ENCODE measurements around the gene COL2A1.

COL2A1 gene

DNA sequence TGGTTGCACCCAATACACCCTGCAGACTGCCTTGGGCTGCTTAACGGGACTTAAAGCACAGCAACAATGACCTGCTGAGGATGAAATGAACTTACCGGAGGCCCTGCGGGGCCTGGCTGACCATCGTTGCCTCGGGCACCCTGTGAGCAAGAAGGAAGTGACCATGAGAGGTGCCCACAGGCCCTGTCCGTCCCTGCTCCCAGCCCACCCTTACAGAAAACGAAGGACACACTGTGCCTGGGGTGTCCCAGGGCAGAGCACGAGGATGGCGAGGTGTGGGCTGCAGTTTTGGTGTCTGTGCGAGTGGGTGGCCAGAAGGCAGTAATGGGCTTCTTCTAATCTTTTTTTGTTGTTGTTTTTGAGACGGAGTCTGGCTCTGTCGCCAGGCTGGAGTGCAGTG is 14.6 kb downstream of the COL2A1 start:
- no peak for DNase-seq (ENCODE audit: low read depth)

DNA sequence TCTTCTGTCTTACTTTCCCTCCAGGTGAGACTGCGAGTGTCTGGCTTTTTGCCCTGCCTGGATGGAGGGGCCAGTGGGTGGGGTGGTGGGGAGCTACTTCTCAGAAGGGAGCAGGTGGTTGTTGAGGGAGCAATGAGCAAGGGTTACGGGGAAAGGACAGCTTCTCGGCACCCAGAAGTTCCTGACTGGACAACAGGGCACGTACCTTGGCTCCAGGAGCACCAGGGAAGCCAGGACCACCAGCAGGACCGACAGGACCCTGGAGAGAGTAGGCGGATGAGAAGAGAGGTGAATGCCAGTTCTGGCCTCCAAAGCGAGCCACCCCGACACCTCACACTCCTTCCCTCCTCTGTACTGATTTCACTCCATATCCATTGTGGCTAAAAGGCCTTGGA is 15.3 kb downstream of the COL2A1 start:
- DNase-seq (ENCODE audit: low read depth) = no peak

DNA sequence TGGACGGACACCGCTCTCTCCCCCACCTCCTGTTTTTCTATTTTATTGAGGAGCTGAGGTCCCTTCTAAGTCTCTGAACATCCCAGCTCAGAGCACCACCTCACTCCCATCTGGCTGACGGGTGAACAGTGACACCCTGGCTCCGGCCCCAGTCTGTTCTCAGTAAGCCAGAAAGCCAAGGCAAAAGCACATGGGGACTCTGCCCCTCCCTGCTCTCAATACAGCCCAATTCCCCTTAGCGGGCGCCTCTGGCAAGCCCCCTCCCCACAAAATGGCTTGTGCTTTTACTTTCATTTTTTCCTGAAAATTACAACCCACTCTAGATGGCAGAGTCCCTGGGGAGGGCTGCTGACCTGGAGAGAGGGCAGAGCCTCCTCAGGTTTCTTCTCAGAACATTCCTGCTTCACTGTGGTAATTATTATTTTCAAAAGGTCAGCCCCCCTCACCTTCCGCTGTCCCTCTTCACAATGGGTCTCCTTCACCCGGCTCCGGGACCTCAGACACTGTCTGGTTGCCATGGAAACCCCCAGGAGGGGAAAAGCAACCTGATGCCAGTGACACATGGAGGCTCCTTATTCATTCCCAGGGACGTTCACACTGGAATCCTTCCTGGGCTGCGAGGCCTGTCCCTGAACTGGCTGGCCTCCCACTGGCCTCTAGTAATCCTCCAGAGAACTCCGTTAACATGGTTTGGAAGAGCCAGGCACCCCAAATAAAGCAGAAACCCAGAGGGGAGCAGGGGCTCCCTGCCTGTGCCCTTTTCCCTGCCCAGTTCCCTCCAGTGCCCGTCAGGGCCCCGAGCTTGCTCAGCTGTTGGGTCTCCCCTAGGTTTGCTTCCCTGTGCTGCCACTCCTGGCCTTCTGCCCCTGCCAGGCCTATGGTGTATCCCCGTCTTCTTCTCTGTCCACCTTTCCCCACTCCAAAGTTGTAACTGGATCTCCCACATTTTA is 15.9 kb downstream of the COL2A1 start:
- DNase-seq (ENCODE audit: low read depth) = no peak

DNA sequence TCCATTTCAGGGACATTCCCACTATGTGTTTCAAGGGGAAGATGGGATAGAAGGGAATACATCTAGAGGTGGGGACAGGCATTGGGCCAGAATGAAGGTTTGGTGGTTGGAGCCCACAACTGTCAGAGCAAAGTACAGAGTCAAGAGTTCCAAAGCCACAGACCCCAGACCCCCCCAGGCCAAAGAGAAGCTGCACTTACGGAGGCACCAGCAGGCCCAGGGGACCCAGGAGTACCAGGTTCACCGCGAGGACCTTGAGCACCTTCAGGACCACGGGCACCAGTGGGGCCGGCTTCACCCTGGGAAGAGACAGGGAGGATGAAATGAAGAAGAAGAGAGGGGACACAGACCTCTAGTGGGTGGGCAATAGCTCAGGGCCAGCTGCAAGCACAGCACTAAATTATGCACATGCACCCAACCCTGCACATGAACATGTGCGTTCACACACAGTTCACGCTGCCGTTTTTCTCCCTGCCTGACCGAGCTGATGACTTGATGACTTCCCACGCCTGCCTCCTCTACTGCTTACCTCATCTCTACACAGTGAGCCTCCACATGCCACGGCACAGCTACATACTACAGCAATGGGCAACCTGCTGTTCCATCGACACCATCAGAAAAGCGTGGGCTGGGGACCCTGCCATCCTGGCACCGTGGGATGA is 16.7 kb downstream of the COL2A1 start:
- no peak for DNase-seq (ENCODE audit: low read depth)

DNA sequence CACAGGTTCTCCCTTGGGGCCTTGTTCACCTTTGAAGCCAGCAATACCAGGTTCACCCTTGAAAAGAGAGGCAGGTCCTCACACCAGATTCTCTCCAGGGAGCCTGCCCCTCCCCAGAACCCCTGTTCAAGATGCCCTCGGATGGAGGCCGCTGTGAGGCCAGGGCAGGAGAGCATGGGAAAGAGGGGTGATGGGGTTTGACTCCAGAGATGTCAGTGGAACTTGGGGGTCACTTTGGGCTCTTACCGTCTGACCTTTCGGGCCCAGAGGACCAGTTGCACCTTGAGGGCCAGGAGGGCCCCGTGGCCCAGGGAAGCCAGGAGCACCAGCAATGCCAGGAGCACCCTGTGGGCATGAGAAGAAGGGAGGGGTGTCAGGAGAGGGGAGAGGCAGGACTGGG is 17.4 kb downstream of the COL2A1 start:
- no peak for DNase-seq (ENCODE audit: low read depth)

DNA sequence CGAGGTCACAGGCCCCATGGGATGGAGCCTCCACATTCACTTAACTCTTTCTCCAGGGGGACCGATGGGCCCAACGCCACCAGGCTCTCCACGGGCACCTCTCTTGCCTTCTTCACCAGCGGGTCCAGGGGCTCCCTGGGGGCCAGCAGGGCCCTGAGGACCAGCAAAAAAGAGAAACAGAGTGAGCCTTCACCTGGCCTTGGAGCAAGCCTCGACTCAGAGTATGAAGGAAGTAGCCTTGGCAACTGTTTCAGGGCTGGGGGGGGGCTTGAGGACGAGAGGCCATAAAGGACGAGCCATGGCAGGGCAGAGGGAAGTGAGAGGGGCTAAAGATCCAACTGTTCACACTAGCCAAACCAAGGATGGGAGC is 18.0 kb downstream of the COL2A1 start:
- no peak for DNase-seq (ENCODE audit: low read depth)

DNA sequence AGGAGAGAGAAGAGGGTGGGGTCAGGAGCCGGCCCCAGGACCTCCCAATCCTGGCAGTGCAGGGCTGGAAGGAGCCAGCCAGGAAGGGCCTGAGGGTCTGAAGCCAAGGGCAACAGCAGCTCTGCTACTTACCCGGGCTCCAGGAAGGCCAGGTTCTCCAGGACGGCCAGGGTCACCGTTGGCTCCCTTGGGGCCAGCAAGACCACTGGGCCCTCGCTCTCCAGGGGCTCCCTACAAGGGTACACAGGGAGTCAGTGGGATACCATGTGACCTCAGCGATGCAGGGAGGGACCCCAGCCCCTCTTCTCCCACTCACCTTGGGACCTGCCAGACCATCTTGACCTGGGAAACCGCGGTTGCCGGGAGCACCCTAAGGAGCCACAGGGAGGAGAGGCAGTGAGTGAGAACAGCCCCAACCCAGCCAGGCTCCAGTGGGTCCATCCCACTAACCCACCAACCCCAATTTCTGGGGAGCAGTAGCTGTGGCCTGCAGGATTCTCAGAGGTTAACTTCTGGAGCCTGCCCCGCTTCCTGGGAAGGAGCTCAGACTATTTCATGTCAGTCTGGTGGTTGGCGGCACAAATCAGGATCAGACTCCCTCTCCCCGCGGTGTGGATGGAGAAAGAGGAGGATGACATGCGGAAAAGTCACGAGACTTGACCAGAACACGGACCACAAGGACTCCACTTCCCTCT is 18.5 kb downstream of the COL2A1 start:
- no peak for DNase-seq (ENCODE audit: low read depth)

DNA sequence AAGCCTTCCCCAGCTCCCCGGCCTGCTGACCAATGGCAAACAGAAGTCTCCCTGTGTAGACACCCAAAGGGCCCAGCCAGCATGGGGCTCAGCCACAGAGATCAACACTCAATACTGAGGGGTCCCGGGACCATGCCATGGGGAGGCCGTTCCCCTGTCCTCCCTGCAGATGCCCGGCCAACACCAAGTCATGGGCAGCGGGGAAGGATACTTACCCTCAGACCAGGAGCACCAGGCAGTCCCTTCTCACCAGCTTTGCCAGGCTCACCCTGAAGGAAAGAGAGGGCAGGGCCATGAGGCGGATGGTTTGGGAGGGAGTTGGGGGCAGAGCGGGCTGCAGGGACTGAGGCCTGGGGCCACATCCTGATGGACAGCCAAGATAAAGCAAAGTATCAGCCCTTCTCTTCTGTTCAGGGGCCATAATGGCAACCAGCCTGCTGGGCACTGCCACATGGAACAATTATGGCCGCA is 19.9 kb downstream of the COL2A1 start:
- DNase-seq (ENCODE audit: low read depth) = no peak

DNA sequence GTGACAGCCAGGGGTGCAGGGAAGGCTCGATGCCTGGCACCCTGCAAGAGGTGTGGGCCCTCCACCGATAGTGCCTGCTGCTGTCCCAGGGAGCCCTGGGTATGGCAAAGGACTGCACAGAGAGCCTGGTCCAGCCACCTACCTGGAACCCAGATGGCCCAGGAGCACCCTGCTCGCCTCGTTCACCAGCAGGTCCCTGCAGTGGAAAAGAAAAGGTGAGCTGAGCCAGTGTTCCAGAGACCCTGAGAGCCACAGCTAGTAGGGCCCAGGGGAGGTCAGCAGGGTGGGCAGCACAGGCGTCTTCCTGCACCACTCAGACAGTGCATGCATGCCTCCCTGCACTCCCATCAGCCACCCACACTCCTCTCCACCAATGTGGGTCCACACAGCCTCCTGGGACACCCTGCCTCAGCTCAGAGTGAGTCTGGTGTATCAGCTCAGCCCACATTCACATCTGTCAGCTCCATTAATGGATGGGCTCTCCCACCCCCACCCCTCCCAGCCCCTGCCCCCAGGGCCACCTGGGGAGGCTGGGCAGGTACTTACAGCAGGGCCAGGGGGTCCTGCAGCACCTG is 20.6 kb downstream of the COL2A1 start:
- no peak for DNase-seq (ENCODE audit: low read depth)

DNA sequence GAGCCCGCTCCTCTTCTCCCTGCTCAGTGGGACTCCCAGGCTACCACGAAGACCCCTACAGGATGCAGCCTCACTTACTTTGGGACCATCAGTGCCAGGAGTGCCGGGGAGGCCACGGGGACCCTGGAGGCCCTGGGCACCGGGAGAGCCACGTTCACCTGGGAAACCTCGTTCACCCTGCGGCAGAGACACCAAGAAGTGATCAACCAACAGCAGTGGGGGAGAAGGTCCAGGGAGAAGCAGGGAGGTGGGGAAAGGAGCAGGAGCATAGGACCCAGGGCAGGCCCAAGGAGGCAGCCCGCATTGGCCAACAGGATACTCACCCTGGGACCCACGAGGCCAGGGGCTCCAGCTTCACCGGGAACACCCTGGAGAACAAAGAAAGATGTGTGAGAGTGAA is 21.5 kb downstream of the COL2A1 start:
- no peak for DNase-seq (ENCODE audit: low read depth)

DNA sequence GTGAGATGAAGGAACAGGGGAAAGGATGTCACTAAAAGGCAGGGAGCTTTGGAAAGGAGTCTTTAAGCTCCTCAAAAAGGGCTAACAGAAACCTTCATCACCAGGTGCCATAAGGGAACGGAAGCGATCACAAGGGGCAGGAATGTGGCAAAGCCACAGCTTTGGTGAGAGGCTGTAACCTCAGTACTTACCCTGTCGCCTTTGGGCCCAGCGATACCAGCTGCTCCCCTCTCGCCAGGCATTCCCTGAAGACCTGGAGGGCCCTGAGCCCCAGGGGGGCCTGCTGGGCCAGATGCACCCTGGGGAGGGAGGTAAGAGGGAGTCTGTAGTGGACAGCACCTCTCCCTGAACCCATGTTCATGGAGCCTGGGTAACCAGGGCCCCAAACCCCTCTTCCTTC is 22.0 kb downstream of the COL2A1 start:
- no peak for DNase-seq (ENCODE audit: low read depth)

DNA sequence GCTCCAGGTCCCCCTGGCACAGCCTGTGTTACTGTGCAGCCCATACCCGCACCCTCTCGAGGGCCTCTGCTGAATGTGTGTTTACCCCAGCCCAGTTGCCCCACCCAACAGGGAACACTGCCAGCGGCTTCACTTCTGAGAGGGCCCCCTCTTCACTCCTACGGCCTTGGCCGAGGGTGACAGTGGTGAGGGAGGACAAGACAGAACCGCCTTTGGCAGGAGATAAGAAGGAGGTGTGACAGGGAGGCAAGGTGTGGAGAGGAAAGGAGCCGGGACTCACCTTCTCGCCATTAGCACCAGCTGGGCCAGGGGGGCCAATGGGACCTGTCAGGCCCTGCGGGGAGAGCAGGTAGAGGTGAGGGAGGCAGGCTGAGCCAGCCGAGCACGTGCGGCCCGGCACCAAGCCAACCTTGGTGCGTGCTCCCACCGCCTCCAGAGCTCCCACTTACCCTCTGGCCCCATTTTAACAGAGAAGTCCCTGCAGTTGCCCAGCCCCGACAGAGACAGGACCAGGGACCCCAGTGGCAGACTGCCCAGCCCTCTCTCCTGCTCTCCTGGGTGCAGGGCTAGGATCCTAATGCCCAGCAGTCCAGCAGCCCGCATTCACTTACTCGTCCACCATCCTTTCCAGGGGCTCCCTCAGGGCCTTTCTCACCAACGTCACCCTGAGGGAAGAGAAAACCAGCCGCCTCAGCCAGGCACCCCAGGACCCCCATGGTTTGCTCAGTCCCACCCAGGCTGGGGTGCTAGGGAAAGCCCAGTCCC is 22.6 kb downstream of the COL2A1 start:
- no peak for DNase-seq (ENCODE audit: low read depth)

DNA sequence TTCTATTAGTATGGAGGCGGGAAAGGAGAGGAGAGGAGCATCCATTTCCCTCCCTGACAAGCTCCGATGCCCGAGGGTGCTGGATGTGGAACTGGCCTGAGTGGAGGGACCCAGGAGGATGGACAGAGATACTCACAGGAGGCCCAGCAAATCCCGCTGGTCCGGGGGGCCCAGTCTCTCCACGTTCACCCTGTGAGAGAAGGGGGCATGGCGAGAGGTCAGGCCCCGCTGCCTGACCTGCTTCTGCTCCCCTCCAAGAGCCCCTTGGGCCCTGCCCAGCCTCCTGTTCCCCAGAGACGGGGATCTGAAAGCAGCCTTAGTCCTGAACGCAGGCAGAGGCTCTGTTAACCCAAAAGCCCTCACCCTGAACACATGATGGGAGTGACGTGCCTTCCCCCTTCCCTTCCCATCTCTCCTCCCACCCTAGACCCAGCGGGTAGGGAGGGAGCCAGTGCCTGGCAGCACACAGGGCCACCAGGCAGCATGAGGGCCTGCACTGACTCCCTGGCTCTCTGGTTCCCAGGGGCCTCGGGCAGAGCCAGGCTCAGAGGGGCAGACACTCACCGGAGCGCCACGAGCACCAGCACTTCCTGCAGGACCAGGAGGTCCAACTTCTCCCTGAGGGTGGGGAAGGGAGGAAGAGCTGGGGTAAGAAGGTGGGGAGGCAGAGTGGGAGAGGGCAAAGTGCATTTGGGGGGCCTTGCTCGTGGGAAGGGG is 23.3 kb downstream of the COL2A1 start:
- no peak for DNase-seq (ENCODE audit: low read depth)

DNA sequence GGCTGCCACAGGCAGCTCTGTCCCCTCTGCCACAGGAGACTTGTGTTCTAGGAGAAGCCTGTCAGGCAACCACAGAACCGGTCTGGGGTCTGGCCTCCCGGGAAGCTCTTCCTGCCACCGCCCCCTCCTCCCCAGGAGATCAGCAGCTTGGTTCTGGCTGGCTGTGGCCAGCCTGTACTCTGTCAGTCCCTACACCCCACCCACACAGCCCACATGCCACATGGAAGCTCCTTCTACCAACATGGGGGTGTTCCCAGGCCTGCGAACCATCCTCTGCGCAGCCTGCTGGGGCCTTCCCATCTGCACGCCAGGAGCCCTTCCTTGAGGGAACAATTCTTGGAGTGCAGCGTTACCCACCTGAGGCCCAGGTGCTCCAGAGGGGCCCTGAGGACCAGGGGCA is 24.1 kb downstream of the COL2A1 start:
- no peak for DNase-seq (ENCODE audit: low read depth)

DNA sequence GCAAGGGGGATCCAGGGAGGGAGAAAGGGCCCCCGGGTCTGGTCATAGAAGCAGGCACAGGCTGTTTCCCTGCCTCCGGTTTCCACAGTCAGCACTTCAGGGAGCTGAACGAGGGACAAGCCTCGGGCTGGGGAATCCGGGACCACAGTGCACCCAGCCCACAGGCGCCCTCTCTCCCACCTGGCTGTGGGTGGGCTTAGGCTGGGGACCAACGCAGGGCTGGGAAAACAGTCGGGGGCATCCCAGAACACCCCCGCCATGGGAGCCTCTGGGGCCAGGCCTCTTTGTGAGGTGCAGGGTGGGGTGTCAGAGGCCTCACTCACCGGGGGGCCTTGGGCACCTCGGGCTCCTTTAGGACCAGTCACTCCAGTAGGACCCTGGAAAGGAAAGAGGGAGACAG is 24.6 kb downstream of the COL2A1 start:
- DNase-seq (ENCODE audit: low read depth) = no peak

DNA sequence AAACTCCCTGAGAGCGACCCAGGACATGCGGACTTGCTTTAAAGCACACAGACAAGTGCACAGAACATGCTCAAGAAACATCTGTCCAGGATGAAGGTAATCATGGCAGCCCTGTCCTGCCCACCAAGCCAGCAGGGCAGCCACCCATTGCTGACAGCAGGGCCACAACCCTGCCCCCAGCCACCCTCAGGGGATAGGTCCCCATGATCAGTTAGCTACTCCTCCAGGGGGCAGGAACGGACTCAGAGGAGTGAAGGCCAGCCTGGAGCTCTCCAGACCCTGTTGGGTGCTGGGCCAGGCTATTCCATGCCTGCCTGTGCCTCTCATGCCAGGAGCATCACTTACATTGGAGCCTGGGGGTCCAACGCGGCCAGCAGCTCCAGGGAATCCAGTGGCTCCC is 25.1 kb downstream of the COL2A1 start:
- DNase-seq (ENCODE audit: low read depth) = no peak

DNA sequence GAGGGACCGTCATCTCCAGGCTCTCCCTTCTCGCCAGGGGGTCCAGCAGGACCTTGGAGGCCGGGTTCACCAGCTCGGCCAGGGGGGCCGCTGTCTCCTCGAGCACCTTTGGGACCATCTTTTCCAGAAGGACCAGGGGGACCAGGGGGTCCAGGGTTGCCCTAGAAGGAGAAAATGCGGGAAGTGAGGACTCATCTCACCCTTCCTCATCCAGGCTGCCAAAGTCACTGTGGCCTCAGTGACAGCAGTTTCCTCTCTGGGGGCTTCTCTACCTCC is 25.7 kb downstream of the COL2A1 start:
- DNase-seq (ENCODE audit: low read depth) = no peak

DNA sequence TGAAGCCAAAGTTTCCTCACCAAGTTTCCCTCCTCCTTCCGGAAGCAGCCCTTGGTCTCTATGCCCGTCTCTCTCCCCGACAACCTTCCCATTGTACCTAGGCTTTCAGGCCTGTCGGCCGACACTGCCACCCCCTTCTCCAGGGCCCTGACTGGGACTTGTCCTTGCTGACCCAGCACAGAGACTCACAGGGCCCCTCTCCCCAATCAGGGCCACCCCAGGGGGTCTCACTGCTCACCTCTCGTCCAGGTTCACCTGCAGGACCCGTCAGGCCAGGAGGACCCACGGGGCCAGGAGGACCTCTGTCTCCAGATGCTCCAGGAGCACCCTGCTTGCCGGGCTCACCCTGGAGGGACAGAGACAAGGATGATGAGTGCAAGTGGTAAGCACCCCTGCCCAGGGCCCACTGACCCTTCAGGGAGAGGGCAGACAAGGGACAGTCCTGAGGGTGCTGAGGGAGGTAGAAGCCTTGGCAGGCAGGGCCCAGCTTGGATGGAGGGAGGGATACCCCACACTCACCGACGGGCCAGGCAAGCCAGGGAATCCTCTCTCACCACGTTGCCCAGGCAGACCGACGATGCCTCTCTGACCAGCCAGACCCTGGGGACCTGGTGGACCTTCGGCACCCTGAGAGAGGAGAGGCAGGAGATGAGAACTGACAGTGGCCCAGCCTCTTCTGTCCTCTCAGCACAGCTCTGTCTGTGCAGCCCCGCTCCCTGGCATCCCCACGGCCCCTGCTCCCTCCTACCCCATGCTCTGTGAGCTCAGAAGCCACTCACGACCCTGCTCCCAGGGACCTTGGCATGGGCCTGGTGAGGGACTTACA is 26.3 kb downstream of the COL2A1 start:
- DNase-seq (ENCODE audit: low read depth) = no peak

DNA sequence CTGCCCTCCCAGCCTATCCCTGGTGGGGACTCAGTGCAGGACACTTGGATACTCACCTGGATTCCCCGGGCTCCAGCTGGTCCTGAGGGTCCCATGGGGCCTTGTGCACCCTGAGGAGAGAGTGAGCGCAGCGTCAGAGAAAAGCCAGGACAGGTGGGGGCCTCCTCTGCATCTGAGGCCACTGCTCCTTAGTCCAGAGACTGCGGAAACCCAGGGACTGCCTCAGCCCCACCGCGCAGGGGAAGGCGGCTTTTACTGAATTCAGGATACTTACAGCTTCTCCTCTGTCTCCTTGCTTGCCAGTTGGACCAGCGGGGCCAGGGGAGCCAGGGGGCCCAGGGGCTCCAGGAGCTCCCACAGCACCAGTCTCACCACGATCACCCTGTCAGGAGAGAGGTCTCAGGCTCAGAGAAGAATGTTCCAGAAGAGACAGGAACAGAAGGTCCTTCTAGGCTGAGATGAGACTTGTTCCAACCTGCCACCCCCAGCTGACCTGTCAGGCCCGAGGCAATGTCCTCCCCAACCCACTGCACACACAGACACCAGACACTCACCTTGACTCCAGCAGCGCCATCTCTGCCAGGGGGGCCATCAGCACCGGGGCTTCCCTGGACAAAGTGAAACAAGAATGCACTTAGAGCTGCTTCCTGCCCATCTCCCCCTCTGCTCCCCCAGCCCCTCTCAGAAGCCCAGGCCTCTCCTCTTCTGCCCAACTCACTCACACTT is 27.1 kb downstream of the COL2A1 start:
- DNase-seq (ENCODE audit: low read depth) = no peak

DNA sequence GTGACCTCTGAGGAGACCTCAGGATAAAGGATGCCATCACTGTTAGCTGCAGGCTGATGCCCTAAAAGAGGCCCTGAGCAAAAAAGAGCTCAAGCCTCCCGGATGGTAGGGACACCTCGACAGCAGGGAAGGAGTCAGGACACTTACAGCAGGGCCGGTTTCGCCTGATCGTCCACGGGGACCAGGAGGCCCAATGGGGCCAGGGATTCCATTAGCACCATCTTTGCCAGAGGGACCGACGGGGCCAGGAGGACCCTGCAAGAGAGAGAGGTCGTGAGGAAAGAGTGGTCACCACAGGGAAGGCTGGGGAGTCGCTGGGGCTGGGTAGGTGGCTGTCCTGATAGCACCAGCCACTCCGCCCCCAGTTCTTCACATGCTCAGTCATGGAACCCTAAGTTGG is 28.5 kb downstream of the COL2A1 start:
- DNase-seq (ENCODE audit: low read depth) = no peak

Data from T-helper 22 cell (primary cell).